GM12878 (cell line): ENCODE measurements around the gene POLR3F. TPM values are rescaled to one million over a fixed set of nuclear protein-coding genes. Genes with fewer than 3 reads are reported as not detected.

Experiments
- ATAC-seq: fragments of 200-7000 bp; cut with Tn5 transposase; 3 replicates; pipeline ENCODE4 v1.9.1; 2020; ENCODE audit warnings: mild to moderate bottlenecking, moderate library complexity
- BruUV-seq: library from RNA; stranded (reverse); fragments of 400-500 nt; replicated peaks from 2 replicates; lab custom pipeline; 2021; lab: Mats Ljungman, UMichigan
- CTCF ChIA-PET: fragments of 300-600 bp; sonication (Branson Sonifier 250); formaldehyde crosslinking; extraction: SDS; loops from one replicate; lab custom pipeline; 2021; ENCODE audit warnings: inconsistent platforms; lab: Yijun Ruan, JAX
- POLR2A ChIA-PET: fragments of 350-600 bp; formaldehyde crosslinking; extraction: SDS; loops from one replicate; lab custom pipeline; 2021; ENCODE audit warnings: inconsistent platforms; lab: Charles Lee
- RAD21 ChIA-PET: fragments of 300-600 bp; sonication (Branson Sonifier 250); formaldehyde crosslinking; loops from one replicate; lab custom pipeline; 2023; ENCODE audit warnings: antibody characterized with exemption; ENCODE audit not compliant: unreplicated experiment; lab: Charles Lee
- SMC1A ChIA-PET: fragments of 300-600 bp; sonication (Branson Sonifier 250); formaldehyde crosslinking; loops from one replicate; lab custom pipeline; 2023; ENCODE audit not compliant: unreplicated experiment, uncharacterized antibody; lab: Charles Lee
- DNase-seq: peaks from one replicate; pipeline ENCODE4 v3.0.0-alpha.2; 2011; ENCODE audit warnings: low read depth, low spot score
- FAIRE-seq: peaks from 3 replicates; lab custom pipeline; 2011; peaks lifted over from hg19 to GRCh38; lab: Jason Lieb, UNC
- H2AFZ ChIP-seq: 2 replicates; pipeline ENCODE4 v1.6.0; 2011; ENCODE audit warnings: low read depth, low read length, control low read depth; ENCODE audit not compliant: control insufficient read depth
- H3K27ac ChIP-seq: 2 replicates; pipeline ENCODE4 v1.5.1; 2011; ENCODE audit warnings: control low read depth; ENCODE audit not compliant: control insufficient read depth, insufficient read depth
- H3K27me3 ChIP-seq, 2 experiments: replicated peaks in 1 of 2; 2 replicates each; pipeline versions ENCODE4 v1.6.0 to v1.6.1; 2011; ENCODE audit warnings: low read length in 1 of 2; ENCODE audit not compliant: control insufficient read depth in 2 of 2, insufficient read depth in 2 of 2
- H3K36me3 ChIP-seq, 2 experiments: 2 replicates each; pipeline ENCODE4 v1.5.1; 2011; ENCODE audit warnings: low read length in 1 of 2; ENCODE audit not compliant: control insufficient read depth in 2 of 2, insufficient read depth in 2 of 2
- H3K4me1 ChIP-seq: 2 replicates; pipeline ENCODE4 v1.6.1; 2011; ENCODE audit warnings: mild to moderate bottlenecking, low read length, moderate library complexity, mixed read lengths; ENCODE audit not compliant: control insufficient read depth, insufficient read depth
- H3K4me2 ChIP-seq: 2 replicates; pipeline ENCODE4 v1.6.0; 2011; ENCODE audit warnings: control low read depth; ENCODE audit not compliant: control insufficient read depth, insufficient read depth
- H3K4me3 ChIP-seq: fragments of 200-600 bp; sonication (generic); 2 replicates; pipeline ENCODE4 v1.5.1; 2016
- H3K79me2 ChIP-seq: 2 replicates; pipeline ENCODE4 v1.6.0; 2011; ENCODE audit warnings: low read length; ENCODE audit not compliant: control insufficient read depth, insufficient read depth
- H3K9ac ChIP-seq: 2 replicates; pipeline ENCODE4 v1.8.0; 2011; ENCODE audit warnings: low read length, control low read depth, mixed read lengths; ENCODE audit not compliant: control insufficient read depth, insufficient read depth
- H3K9me3 ChIP-seq: replicated peaks from 3 replicates; pipeline ENCODE4 v1.5.1; 2011; ENCODE audit warnings: mild to moderate bottlenecking, low read length; ENCODE audit not compliant: control insufficient read depth, insufficient read depth
- H4K20me1 ChIP-seq: 2 replicates; pipeline ENCODE4 v1.6.0; 2011; ENCODE audit not compliant: control insufficient read depth, insufficient read depth
- CEBPZ ChIP-seq: fragments of 150-350 bp; IDR thresholded peaks from 2 replicates; pipeline ENCODE4 v1.6.1; 2016; ENCODE audit warnings: low read depth, low read length
- CREM ChIP-seq: IDR thresholded peaks from 2 replicates; pipeline ENCODE4 v1.6.1; 2014; ENCODE audit warnings: antibody characterized with exemption, low read depth
- E4F1 ChIP-seq: fragments of 450-650 bp; IDR thresholded peaks from 2 replicates; pipeline ENCODE4 v1.6.1; 2018; ENCODE audit warnings: borderline replicate concordance, mild to moderate bottlenecking; ENCODE audit not compliant: partially characterized antibody
- ESRRA ChIP-seq: IDR thresholded peaks from 2 replicates; pipeline ENCODE4 v1.6.1; 2012; ENCODE audit warnings: mild to moderate bottlenecking, low read length, improper control_type of control experiment
- HSF1 ChIP-seq: fragments of 150-350 bp; IDR thresholded peaks from 2 replicates; pipeline ENCODE4 v1.6.1; 2014; ENCODE audit warnings: mild to moderate bottlenecking, low read depth, low read length
- MYC ChIP-seq: IDR thresholded peaks from 2 replicates; pipeline ENCODE4 v1.6.1; 2011; ENCODE audit warnings: mild to moderate bottlenecking, low read length, moderate library complexity, inconsistent platforms; ENCODE audit not compliant: insufficient read depth, insufficient replicate concordance, insufficient read length, severe bottlenecking
- NFYB ChIP-seq: IDR thresholded peaks from 2 replicates; pipeline ENCODE4 v1.6.1; 2011; ENCODE audit warnings: low read depth, mild to moderate bottlenecking, low read length, improper control_type of control experiment, moderate library complexity; ENCODE audit not compliant: insufficient read depth
- NR2F1 ChIP-seq: fragments of 450-650 bp; conservative IDR thresholded peaks from 2 replicates; pipeline ENCODE4 v1.6.1; 2017; ENCODE audit warnings: mild to moderate bottlenecking
- POLR2A ChIP-seq: IDR thresholded peaks from 2 replicates; pipeline ENCODE4 v1.6.1; 2011; ENCODE audit warnings: low read depth, mild to moderate bottlenecking, low read length
- RAD51 ChIP-seq: fragments of 450-650 bp; IDR thresholded peaks from 2 replicates; pipeline ENCODE4 v1.6.1; 2016; ENCODE audit warnings: moderate library complexity, mild to moderate bottlenecking, inconsistent platforms
- ZBTB11 ChIP-seq: fragments of 450-650 bp; formaldehyde crosslinking; IDR thresholded peaks from 2 replicates; pipeline ENCODE4 v1.5.0; 2022; ENCODE audit warnings: mild to moderate bottlenecking, missing genetic modification characterization
- ZNF274 ChIP-seq: IDR thresholded peaks from one replicate; pipeline ENCODE4 v1.8.0; 2011; ENCODE audit not compliant: insufficient read length, insufficient read depth
- ZNF384 ChIP-seq: IDR thresholded peaks from 2 replicates; pipeline ENCODE4 v1.6.1; 2012; ENCODE audit warnings: low read depth, mild to moderate bottlenecking, low read length, improper control_type of control experiment, borderline replicate concordance
- WGBS: methylation state at CpG from one replicate; pipeline ENCODE4 v1.1.6; 2016; ENCODE audit warnings: low lambda C conversion rate; ENCODE audit not compliant: insufficient replicate concordance, insufficient coverage; ENCODE audit errors: missing lambda C conversion rate; 5-methylcytosine and 5-hydroxymethylcytosine counted together
- in situ Hi-C: fragments of 300-500 bp; cut with MboI; formaldehyde crosslinking; loops from 9 replicates; pipeline ENCODE4 v1.14.3; 2018; ENCODE audit warnings: mixed read lengths
- intact Hi-C: fragments of 100-400 bp; cut with micrococcal nuclease; formaldehyde crosslinking; loops from one replicate; pipeline ENCODE4 v1.14.2; 2022; ENCODE audit not compliant: unreplicated experiment
- polyA plus RNA-seq, 11 experiments: library from polyadenylated mRNA; depleted of rRNA in 4 of 11; unstranded in 6 of 11; stranded (reverse) in 5 of 11; fragments of >200 nt; fragmentation: Nextera tagmentation in 4 of 11; fragmentation: Illumina TruSeq in 1 of 11; extraction: Ambion mirVana in 4 of 11; extraction: Trizol in 1 of 11; gene quantifications; 1 replicate in 1 of 11; 2 replicates in 10 of 11; pipeline versions ENCODE4 v1.2.1 to v1.2.3, GENCODE V29; 2011 to 2016; ENCODE audit warnings: inconsistent platforms in 2 of 11, missing spikeins in 2 of 11, low read depth in 1 of 11
- total RNA-seq, 4 experiments: library from RNA; depleted of rRNA in 3 of 4; stranded (reverse); fragments of >200 nt in 3 of 4; fragmentation: Illumina TruSeq in 1 of 4; extraction: Trizol in 1 of 4; gene quantifications; 2 replicates each; pipeline versions ENCODE4 v1.2.1 to v1.2.3, GENCODE V29; 2013 to 2021

The POLR3F gene
- total and polyA plus RNA-seq, 10 of the 15 experiments (the other 5 are each of a cell fraction or from before 2014, with no cell fraction given), result 8.7 to 18.1 (median 12.6) TPM

GRCh38 chr20:18488301-18488700 is 21.1 kb downstream of the POLR3F start:
- ChIA-PET SMC1A (no interaction called here), RAD21 (no interaction called here), POLR2A (no interaction called here), CTCF (interaction anchor here (1.2 kb wide), 1 partner anchor 13 kb away, joined by 6 read pairs; no protein-coding TSS in a partner anchor)
- in situ Hi-C loops, result no loop called here
- FAIRE-seq, result no peak
- no peak for DNase-seq
- no peak for ATAC-seq
- Histone ChIP-seq H3K4me1 (no peaks in the 10 kb centered on the region), H3K4me2 (no peak overlapping the region), H3K9ac (no peak overlapping the region), H3K27me3 (no peaks in the 10 kb centered on the region), H4K20me1 (no peaks in the 10 kb centered on the region), H3K27ac (no peak overlapping the region), H3K4me3 (no peak overlapping the region), H3K79me2 (no peaks in the 10 kb centered on the region), H3K9me3 (no peaks in the 10 kb centered on the region), H2AFZ (no peak overlapping the region), H3K36me3 (peaks cover 0 to 5% of the 10 kb centered on the region in 2 experiments; a peak in 2 of 4 replicates)
- 80% methylated on average over 3 of the region's 3 CpGs for WGBS
- intact Hi-C loops, result no loop called here
- BruUV-seq, result no TSS peak
- TF ChIP-seq NFYB (no peak), E4F1 (no peak), HSF1 (no peak), POLR2A (no peak), ZNF384 (no peak), ESRRA (no peak), CREM (no peak), ZNF274 (no peak), CEBPZ (no peak), ZBTB11 (CRISPR knock-in tag) (no peak), NR2F1 (no peak), MYC (no peak), RAD51 (no peak)
